ENCODE measurements around the gene TXN. TPM values are rescaled to one million over a fixed set of nuclear protein-coding genes. Genes with fewer than 3 reads are reported as not detected.
"Not testable (repeated sequence)": the region's sequence is repeated elsewhere in the genome, so short reads cannot be mapped to it uniquely, and the experiment has no call there.

The TXN gene
- total RNA-seq, 4 donors from 2014 or later: 472 to 921 (median 819) TPM

- WGBS, 2 donors: 29 to 47% methylated on average over 2 of the region's 2 CpGs
- Histone ChIP-seq H3K4me3 (peak overlapping the region; percentile 76 to 99 (median 97)), H3K36me3 (peaks cover 0 to 20% (median 2%) of the 10 kb centered on the region in 3 donors), H3K4me1 (peaks cover 15 to 76% (median 28%) of the 10 kb centered on the region in 3 donors), H3K9me3 (no peaks in the 10 kb centered on the region), H3K27me3 (no peaks in the 10 kb centered on the region), H3K27ac (peak overlapping the region; percentile 96 to 99 (median 98))
- TF ChIP-seq POLR2A (IDR thresholded peaks at IDR 0.05) (no peak), CTCF (IDR thresholded peaks at IDR 0.05) (no peak)
- intact Hi-C loops (cut with DNase I): no loop called here
- no peak for DNase-seq
Observed at GRCh38 chr9:110254500-110254899, 1.8 kb downstream of the TXN start.

GRCh38 chr9:110252509-110253139 is 3.7 kb downstream of the TXN start:
- intact Hi-C loops (cut with DNase I): no loop called here
- no peak for DNase-seq
- TF ChIP-seq CTCF (IDR thresholded peaks at IDR 0.05) (no peak), POLR2A (IDR thresholded peaks at IDR 0.05) (no peak)

GRCh38 chr9:110251770-110252169 is 4.5 kb downstream of the TXN start:
- Histone ChIP-seq H3K4me1 (peaks cover 0 to 61% (median 14%) of the 10 kb centered on the region in 3 donors), H3K36me3 (peaks cover 7 to 47% (median 9%) of the 10 kb centered on the region in 3 donors)
- intact Hi-C loops (cut with DNase I); H3K9me3 ChIP-seq; H3K27me3 ChIP-seq; H3K27ac ChIP-seq; H3K4me3 ChIP-seq; DNase-seq: not testable (repeated sequence)
- 91 to 93% methylated on average over 4 to 5 of the region's 5 CpGs for WGBS, 2 donors

More at GRCh38 chr9:110252509-110253139, 3.7 kb downstream of the TXN start:
- Histone ChIP-seq H3K27ac (peak overlapping the region in 2 of 4 donors; percentile 37 to 98), H3K27me3 (no peaks in the 10 kb centered on the region), H3K4me1 (peaks cover 6 to 70% (median 21%) of the 10 kb centered on the region in 3 donors), H3K36me3 (peaks cover 0 to 39% (median 9%) of the 10 kb centered on the region in 3 donors), H3K9me3 (no peaks in the 10 kb centered on the region), H3K4me3 (peak overlapping the region in 1 of 4 donors; percentile 96)
- WGBS, 2 donors: 46 to 49% methylated on average over 9 to 10 of the region's 10 CpGs

- 81 to 83% methylated on average over 4 of the region's 4 CpGs for WGBS, 2 donors
- H3K36me3 ChIP-seq: peaks cover 10 to 53% (median 13%) of the 10 kb centered on the region in 3 donors
- no peaks in the 10 kb centered on the region for H3K27me3 ChIP-seq
- H3K4me1 ChIP-seq: peaks cover 0 to 61% (median 14%) of the 10 kb centered on the region in 3 donors
- H3K4me3 ChIP-seq: no peak overlapping the region
- no peaks in the 10 kb centered on the region for H3K9me3 ChIP-seq
- TF ChIP-seq POLR2A (IDR thresholded peaks at IDR 0.05) (no peak), CTCF (IDR thresholded peaks at IDR 0.05) (no peak)
- intact Hi-C loops (cut with DNase I): no loop called here
- no peak for DNase-seq
- H3K27ac ChIP-seq: peak overlapping the region in 1 of 4 donors; percentile 26
Observed at GRCh38 chr9:110251212-110251611, 5.1 kb downstream of the TXN start.

- WGBS, 2 donors: 92 to 99% methylated on average over 4 of the region's 4 CpGs
- peaks cover 10 to 68% (median 18%) of the 10 kb centered on the region in 3 donors for H3K36me3 ChIP-seq
- intact Hi-C loops (cut with DNase I): no loop called here
- peaks cover 0 to 55% (median 14%) of the 10 kb centered on the region in 3 donors for H3K4me1 ChIP-seq
- H3K9me3 ChIP-seq: no peaks in the 10 kb centered on the region
- no peak overlapping the region for H3K4me3 ChIP-seq
- TF ChIP-seq CTCF (IDR thresholded peaks at IDR 0.05): no peak
- no peak for TF ChIP-seq POLR2A (IDR thresholded peaks at IDR 0.05)
- no peak for DNase-seq
- H3K27me3 ChIP-seq: no peaks in the 10 kb centered on the region
- H3K27ac ChIP-seq: no peak overlapping the region
Observed at GRCh38 chr9:110249603-110250002, 6.7 kb downstream of the TXN start.

Measured in esophagus squamous epithelium (tissue), 5 donors.